GM12872 (cell line): ENCODE measurements around the gene NRXN3.

ENCODE experiments used
- CTCF ChIP-seq: IDR thresholded peaks from 3 replicates; pipeline ENCODE4 v1.5.1; 2011; ENCODE audit warnings: low read depth, mild to moderate bottlenecking, low read length, moderate library complexity; ENCODE audit not compliant: insufficient read depth

The NRXN3 gene

DNA sequence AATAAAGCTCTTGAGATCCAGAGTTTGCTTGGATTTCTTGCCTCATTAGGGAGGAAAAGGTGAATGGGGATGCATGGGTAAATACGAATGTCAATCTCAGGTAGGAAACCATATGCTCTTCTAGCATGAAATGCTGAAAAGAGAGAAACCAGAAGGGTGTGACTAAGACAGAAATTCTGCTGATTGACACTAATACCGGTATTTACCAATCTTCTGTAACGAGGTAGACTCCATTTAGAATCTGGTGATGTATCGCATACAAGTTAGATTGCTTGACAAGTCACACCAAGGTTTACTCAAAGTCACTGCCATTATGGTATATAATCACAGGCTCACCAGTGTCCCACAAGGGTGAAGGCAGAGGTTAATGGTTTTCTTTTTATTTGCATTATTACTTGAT, 337.9 kb downstream of the NRXN3 start:
- no peak for TF ChIP-seq CTCF

GRCh38 chr14:78509516-78509915, 339.3 kb downstream of the NRXN3 start:
- no peak for TF ChIP-seq CTCF

GRCh38 chr14:78512021-78512420, 341.8 kb downstream of the NRXN3 start:
- TF ChIP-seq CTCF = no peak

DNA sequence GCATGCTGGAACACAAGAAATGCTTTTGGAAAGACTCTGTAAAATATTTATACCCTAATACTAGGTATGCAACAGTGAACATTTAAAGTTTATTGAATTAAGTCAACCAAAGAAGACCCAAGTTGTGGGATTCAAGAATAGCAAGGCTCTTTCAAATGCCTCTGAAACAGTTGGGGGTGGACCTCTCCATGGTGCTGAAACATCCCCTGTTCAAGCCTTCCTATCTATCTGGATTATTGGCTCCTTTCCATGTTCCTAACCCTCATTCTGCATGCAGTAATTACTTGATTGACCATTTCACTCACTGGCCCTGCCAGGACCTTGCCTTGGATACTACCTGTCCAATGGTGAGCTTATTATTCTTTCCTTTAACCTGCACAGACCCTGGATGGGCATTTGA, 349.7 kb downstream of the NRXN3 start:
- TF ChIP-seq CTCF = no peak

DNA sequence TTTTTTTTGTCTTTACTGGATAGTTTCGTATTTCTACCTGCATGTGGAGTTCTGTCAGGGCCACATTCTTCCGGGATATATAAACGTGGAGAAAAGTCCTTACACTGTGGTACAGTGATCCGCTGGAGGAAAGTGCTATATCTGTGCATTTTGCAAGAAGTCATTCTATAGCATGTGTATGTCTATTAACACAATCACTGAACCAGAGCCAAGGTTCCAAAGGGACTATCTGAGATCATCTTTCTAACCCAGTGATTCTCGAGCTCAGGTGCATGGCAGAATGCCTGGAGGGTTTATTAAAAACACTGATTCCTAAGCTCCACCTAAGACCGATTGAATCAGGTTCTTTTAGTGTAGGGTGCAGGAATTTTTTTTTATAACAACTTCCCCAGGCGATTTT, 354.0 kb downstream of the NRXN3 start:
- no peak for TF ChIP-seq CTCF

GRCh38 chr14:78524766-78525165, 354.6 kb downstream of the NRXN3 start:
- no peak for TF ChIP-seq CTCF

DNA sequence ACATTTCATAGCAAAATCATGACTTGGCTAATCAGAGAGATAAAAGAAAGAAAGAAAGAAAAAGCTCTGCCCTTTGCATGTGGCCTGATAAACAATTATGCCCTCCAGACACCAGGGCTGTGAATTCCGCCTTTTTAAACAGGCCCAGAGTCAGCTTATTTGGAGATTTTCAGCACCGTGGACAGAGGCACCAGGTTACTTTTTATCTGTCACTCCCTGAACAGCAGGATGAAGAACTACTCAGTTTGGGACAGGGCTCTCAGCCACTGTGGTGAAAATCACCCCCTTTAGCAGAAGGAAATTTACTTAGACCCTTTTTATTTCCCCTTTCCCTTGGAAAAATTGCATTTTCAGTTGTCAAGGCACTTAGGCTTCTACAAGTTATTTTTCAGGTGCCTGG, 359.9 kb downstream of the NRXN3 start:
- no peak for TF ChIP-seq CTCF

DNA sequence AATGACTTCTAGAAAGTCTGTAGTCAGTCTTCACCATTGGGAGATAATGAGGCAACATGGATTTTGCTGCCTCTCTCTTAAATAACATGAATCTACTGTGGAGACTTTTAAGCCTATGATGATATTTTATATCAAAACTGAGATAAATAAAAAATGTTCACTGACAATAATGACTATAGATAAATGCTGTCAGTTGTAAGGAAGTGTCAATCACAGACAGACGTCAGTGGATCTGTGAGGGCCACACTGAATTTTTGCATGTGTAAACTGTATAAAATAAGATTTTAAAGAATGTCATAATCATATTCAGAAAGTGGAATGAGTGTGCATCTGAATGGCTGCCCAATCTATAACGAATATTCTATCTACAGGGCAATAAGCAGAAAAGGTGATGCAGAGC, 364.0 kb downstream of the NRXN3 start:
- TF ChIP-seq CTCF = no peak
